Astrocyte (in vitro differentiated cells and primary cell): Measurements from ENCODE around the gene FUOM.

Experiments used
- CTCF ChIP-seq: IDR thresholded peaks from 2 replicates; pipeline ENCODE4 v1.5.1; 2011; ENCODE audit warnings: low read depth, mild to moderate bottlenecking, inconsistent platforms, low read length, moderate library complexity; ENCODE audit not compliant: insufficient read depth
- EZH2 ChIP-seq: IDR thresholded peaks from 2 replicates; pipeline ENCODE4 v1.6.1; 2012; ENCODE audit warnings: mild to moderate bottlenecking, low read length, inconsistent platforms; ENCODE audit not compliant: insufficient read depth

- TF ChIP-seq CTCF (no peak), EZH2 (no peak)
Measured at GRCh38 chr10:133391249-133391635, 33.4 kb upstream of the FUOM start.
